ENCODE measurements around the gene NFE2L3. TPM values are rescaled to one million over a fixed set of nuclear protein-coding genes. Genes with fewer than 3 reads are reported as not detected.
A peak's percentile ranks its signal among the peaks of the same experiment; 100 is the strongest.

Gene NFE2L3
- total RNA-seq = 1 to 10 TPM; 2.0 to 8.4 (median 5.6) TPM

GRCh38 chr7:26151953-26152781 is at the start of gene NFE2L3:
NFE2L3 (plus strand) TSS chr7:26152198; CDS start chr7:26152499, 301 bp downstream.
- TF ChIP-seq POLR2A (IDR thresholded peaks at IDR 0.05) = peak in 2 of 4 donors; percentile 51 to 65
- peak in 4 of 6 experiments; percentile 19 to 39 (median 30) for TF ChIP-seq CTCF (IDR thresholded peaks at IDR 0.05)
- H3K9me3 ChIP-seq = no peaks in the 10 kb centered on the region
- peak within 1 kb of the TSS in 3 of 4 donors; percentile 33 to 79 (median 54) for H3K27ac ChIP-seq
- 0% methylated on average over 2 of the region's 95 CpGs; no CpG with 5 or more reads in 1 of the 2 donors for WGBS, 2 donors
- H3K4me3 ChIP-seq = peak within 1 kb of the TSS; percentile 48 to 78 (median 64)
- peaks cover 6 to 73% (median 29%) of the 10 kb centered on the region in 3 donors for H3K4me1 ChIP-seq
- no peaks in the 10 kb centered on the region for H3K36me3 ChIP-seq
- DNase-seq = peak; percentile 24
- intact Hi-C loops (cut with DNase I) = no loop called here
- peaks cover 0 to 40% (median 0%) of the 10 kb centered on the region in 4 donors for H3K27me3 ChIP-seq

- H3K36me3 ChIP-seq = no peaks in the 10 kb centered on the region
- no peak overlapping the region for H3K4me3 ChIP-seq
- WGBS, 2 donors = 64 to 66% methylated on average over 3 of the region's 3 CpGs
- H3K4me1 ChIP-seq = no peaks in the 10 kb centered on the region
- H3K27ac ChIP-seq = no peak overlapping the region
- no peak for DNase-seq
- H3K27me3 ChIP-seq = peaks cover 0 to 8% (median 0%) of the 10 kb centered on the region in 4 donors
- no peaks in the 10 kb centered on the region for H3K9me3 ChIP-seq
- TF ChIP-seq CTCF (IDR thresholded peaks at IDR 0.05) (no peak), POLR2A (IDR thresholded peaks at IDR 0.05) (no peak)
- intact Hi-C loops (cut with DNase I) = no loop called here
Observed at GRCh38 chr7:26103596-26103995, 48.4 kb upstream of the NFE2L3 start.

GRCh38 chr7:26105236-26105635 is 46.8 kb upstream of the NFE2L3 start:
- no peak overlapping the region for H3K4me3 ChIP-seq
- intact Hi-C loops (cut with DNase I) = no loop called here
- no peaks in the 10 kb centered on the region for H3K36me3 ChIP-seq
- DNase-seq = no peak
- TF ChIP-seq CTCF (IDR thresholded peaks at IDR 0.05) (no peak), POLR2A (IDR thresholded peaks at IDR 0.05) (no peak)
- H3K4me1 ChIP-seq = no peaks in the 10 kb centered on the region
- H3K27me3 ChIP-seq = peaks cover 0 to 8% (median 0%) of the 10 kb centered on the region in 4 donors
- 82 to 85% methylated on average over 1 of the region's 1 CpG for WGBS, 2 donors
- no peak overlapping the region for H3K27ac ChIP-seq
- H3K9me3 ChIP-seq = no peaks in the 10 kb centered on the region

GRCh38 chr7:26105931-26106330 is 46.1 kb upstream of the NFE2L3 start:
- no peaks in the 10 kb centered on the region for H3K9me3 ChIP-seq

More at GRCh38 chr7:26105931-26106330, 46.1 kb upstream of the NFE2L3 start:
- intact Hi-C loops (cut with DNase I) = no loop called here
- no peaks in the 10 kb centered on the region for H3K36me3 ChIP-seq
- 76 to 90% methylated on average over 7 to 10 of the region's 11 CpGs for WGBS, 2 donors
- TF ChIP-seq POLR2A (IDR thresholded peaks at IDR 0.05) (no peak), CTCF (IDR thresholded peaks at IDR 0.05) (no peak)
- no peak for DNase-seq
- no peak overlapping the region for H3K4me3 ChIP-seq
- peaks cover 0 to 8% (median 0%) of the 10 kb centered on the region in 4 donors for H3K27me3 ChIP-seq
- H3K4me1 ChIP-seq = no peaks in the 10 kb centered on the region
- H3K27ac ChIP-seq = no peak overlapping the region

Data from esophagus squamous epithelium (tissue), 5 donors.